Amniotic stem cell (primary cell): Measurements from ENCODE around the gene PEX5L.
A peak's percentile ranks its signal among the peaks of the same experiment; 100 is the strongest.
"Not testable (repeated sequence)": the region's sequence is repeated elsewhere in the genome, so short reads cannot be mapped to it uniquely, and the experiment has no call there.

Experiments used
- DNase-seq: peaks from one replicate; lab custom pipeline; 2025; lab: John Stamatoyannopoulos, UW

Gene PEX5L, protein sequence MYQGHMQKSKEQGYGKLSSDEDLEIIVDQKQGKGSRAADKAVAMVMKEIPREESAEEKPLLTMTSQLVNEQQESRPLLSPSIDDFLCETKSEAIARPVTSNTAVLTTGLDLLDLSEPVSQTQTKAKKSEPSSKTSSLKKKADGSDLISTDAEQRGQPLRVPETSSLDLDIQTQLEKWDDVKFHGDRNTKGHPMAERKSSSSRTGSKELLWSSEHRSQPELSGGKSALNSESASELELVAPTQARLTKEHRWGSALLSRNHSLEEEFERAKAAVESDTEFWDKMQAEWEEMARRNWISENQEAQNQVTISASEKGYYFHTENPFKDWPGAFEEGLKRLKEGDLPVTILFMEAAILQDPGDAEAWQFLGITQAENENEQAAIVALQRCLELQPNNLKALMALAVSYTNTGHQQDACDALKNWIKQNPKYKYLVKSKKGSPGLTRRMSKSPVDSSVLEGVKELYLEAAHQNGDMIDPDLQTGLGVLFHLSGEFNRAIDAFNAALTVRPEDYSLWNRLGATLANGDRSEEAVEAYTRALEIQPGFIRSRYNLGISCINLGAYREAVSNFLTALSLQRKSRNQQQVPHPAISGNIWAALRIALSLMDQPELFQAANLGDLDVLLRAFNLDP

DNA sequence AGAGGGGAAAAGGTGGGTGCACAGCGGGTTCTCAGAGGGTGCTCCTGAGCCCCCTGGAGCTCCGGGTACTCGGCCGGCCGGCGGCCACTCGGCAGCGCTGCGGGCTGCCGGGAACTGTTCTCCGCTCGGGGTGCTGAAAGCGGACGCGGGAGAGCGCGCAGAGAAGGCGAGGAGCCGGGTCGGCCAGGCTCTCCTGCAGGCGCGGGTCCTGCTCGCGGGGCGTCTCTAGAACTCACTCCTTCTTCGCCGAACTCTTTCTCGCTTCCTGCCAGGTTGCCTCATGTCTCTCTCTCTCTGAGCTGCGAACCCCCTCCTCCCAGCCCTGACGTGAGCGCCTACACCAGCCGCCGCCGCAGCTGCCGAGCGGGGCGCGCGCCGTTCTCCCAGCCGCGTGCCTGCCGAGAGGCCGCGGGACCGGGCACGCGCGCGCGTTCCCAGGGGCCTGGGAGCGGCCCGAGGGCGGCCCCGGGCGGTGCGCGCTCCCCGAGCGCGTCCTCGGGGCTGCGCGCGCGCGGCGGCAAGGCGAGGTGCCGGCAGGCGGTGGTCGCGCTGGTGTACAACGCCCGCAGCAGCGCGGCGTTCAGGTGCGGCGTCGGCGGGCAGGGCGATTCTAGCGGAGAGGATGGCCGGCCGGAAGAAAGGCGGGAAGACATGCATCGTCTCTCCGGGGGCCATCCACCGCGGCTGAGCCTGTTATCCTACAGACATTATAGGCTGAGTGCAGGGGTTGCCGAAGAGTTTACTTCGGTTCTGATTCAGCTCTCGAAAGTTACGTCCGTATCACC lies at the start of gene PEX5L:
Gene PEX5L (minus strand): TSS at position 267 of the 785 bp plus-strand sequence. CDS start 338 bp downstream, outside the sequence.
- peak; percentile 7 for DNase-seq

DNA sequence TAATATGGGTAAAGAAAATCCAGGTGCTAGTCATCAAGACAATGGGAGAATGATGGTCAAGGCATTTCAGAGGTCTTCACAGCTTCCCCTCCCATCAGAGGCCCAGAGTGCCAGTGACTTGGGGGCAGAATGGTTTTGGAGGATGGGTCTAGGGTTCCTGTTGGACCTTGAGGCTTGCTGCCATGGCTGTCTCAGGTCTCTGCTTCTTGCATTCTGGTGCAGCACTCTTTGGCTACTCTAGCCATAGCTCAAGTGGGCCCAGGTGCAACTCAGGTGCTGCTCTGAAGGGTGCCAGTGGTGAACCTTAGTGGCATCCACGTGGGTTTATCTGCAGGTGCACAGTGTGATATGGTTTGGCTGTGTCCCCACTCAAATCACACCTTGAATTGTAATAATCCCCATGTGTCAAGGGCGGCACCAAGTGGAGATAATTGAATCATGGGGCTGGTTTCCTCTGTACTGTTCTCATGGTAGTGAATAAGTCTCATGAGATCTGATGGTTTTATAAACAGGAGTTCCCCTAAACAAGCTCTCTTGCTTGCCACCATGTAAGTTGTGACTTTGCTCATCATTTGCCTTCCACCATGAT lies 48.5 kb upstream of the PEX5L start:
- DNase-seq: no peak

DNA sequence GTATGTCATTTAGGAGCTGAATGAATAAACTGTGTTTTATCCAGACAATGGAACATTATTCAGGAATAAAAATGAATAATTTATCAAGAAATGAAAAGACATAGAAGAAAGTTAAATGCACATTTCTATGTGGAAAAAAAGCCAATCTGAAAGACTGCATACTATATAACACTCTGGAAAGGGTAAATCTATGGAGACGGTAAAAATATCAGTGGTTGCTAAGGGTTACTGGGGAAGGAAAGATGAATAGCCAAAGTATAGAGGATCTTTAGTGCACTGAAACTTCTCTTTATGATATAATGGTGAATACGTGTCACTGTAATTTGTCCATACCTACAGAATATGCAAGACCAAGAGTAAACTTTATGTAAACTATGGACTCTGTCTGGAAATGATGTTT lies 46.0 kb upstream of the PEX5L start:
- DNase-seq: no peak

DNA sequence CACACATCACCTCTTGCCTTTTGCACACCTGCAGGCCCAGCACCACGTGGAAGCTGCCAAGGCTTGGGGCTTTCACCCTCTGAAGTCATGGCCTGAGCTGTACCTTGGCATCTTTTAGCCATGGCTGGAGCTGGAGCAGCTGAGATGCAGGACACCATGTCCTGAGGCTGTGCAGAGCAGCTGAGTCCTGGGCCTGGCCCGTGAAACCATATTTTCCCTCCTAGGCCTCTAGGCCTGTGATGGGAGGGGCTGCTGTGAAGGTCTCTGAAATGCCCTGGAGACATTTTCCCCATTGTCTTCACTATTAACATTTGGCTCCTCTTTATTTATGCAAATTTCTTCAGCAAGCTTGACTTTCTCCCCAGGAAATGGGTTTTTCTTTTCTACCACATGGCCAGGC lies 41.9 kb upstream of the PEX5L start:
- no peak for DNase-seq

DNA sequence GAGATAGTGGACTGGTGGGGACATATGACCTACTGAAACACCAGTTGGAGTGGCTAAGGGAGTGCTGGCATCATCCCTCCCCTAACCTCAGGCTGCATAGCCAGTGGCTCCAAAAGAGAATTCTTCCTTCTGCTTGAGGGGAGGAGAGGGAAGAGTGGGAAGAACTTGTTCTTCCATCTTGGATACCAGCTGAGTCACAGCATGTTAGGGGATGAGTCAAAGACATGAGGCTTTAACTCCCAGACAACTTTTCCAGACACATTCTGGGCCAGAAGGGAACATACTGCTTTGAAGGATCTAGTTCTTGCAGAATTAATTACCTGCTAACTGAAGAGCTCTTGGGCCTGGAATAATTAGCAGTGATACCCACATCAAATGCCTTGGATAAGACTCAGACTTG lies 36.8 kb upstream of the PEX5L start:
- no peak for DNase-seq

DNA sequence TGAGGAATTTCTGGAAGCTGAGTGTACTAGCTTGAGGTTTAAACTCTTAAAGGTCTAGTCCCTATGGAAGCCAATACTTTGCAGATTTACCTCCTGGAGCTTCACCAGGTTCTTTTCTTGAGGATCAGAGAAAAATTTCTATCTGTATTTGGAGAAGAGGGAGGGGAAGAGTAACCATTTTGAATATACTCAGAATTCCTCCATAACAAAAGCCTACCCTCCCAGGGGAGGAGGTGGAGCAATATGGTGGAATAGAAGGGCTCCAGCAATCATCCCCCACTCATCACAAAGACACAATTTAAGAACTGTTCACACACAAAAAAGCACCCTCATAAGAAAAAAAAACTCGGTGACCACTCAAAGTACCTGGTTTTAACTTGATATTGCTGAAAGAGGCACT lies 36.0 kb upstream of the PEX5L start:
- DNase-seq: no peak

DNA sequence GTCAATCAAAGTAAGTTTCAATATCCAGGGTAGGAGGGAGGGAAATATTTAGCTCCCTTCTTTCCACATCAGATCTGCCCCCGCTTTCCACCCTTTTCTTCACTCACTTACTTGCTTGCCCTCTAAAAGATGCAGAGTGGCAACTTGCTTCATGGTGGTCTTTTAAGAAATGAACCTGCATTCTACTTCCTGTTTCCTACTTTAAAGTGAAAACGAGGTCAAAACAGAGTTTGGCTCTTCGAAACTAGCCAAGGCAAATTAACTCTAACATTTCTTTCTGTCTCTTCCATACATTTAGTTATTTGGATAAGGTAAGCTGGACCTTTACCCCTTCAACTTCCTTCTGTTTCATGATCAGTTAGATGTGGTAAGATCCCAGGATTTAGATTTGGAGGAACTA lies 34.2 kb upstream of the PEX5L start:
- no peak for DNase-seq

DNA sequence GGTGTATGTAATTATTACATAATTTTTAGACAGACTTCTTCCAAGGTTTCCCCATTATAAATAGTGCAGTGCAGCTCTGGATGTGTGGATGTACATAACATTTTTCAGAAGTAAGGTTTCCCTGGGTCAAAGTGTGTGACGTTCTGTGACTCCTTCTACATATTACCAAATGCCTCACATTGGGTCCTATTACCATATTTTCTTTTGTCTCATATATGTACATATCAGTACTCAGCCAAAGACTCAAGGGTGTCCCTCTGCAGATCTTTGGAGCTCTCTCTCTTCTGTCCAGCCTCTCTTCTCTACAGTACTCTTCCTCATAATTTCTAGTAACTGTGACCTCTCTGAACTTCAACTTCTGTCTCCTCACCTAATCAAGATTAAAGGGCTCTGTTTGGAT lies 31.3 kb upstream of the PEX5L start:
- DNase-seq: no peak

DNA sequence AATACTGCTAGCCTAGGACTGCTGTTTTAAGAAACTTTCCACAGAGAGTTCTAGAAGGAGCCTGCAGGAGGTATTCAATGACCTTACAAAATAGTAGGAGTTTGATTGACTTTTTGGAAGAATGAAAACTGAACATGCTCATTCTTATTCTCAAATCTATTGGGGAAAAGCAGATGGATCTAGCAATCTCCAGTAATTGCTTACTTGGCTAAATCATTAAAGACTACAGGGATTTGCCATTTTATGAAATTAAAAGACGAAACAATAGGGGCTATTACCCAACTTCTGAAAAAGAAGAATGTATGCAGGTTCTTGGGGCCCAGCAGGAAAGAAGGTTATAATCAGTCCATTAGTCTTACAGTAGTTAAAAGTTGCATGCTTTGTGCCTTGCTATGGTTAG lies 29.9 kb upstream of the PEX5L start:
- no peak for DNase-seq

DNA sequence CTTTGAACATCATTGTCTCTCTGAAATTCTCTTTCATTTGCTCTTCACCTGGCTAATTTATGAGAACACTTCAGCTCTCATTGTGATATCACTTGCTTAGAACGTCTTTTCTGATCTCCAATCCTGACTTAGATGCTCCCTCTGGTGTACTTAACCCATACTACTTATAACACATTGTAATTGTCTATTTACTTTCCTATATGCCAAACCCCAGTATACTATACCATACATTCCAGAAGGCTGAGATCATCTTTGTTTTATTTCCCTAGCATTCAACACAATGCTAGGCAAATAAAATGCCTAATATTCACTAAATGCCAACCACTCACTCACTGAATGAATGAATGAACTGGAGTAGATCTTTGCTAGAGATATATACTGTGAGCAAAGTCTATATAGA lies 27.0 kb upstream of the PEX5L start:
- DNase-seq: no peak

DNA sequence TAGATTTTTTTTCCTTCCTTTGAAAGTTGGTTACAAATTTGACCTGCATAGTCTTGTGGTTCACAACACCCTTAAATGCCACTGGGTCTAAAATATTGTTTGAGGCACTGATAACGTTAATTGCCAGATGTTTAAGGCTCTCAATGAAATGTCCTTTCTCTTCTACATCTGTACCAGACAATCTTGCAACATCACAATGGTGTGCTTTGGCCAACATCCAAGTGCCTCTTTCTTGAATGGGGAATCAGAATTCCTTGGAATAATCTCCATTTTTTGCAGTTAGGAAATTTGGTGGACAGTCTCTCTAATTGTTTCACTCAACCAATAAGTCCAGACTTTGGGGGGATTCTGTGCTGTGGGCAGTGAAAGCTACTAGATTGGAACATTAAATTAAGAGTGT lies 26.0 kb upstream of the PEX5L start:
- DNase-seq: no peak

DNA sequence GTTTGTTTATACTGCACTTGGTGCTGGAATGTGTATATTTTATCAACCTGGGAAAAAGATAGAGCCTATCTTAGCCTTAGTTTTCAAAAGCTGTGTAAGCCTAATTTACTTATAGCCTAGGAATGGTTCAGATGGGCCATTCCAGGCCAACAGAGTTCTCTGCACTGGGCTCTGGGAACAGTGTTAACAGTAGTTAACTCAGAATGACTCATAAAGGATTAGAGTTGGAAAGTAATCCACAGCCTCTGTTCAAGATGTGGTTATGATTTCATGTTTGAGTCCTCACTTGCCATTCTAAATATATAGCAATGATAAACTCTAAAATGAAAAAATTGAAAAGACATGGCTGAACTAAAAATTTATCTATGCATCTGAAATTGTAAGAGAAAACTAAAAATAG lies 22.6 kb upstream of the PEX5L start:
- no peak for DNase-seq

DNA sequence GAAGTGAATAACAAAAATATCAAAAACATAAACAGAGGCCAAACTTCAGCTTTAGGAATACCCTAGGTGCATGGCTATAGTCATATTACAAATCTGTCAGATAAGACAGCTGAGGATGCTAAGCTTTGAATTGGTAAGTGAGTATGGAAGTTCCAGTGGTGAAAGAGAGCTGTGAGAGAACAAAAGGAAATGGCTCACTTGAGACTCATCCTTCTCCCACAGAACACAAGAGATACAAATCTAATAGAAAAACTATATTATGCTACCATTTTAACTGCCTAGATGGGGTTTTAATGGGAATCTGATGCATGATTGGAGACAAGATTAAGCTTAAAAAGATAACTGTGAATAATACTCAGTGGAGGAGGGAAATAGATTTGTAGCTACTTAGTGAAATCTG lies 21.5 kb upstream of the PEX5L start:
- DNase-seq: no peak

DNA sequence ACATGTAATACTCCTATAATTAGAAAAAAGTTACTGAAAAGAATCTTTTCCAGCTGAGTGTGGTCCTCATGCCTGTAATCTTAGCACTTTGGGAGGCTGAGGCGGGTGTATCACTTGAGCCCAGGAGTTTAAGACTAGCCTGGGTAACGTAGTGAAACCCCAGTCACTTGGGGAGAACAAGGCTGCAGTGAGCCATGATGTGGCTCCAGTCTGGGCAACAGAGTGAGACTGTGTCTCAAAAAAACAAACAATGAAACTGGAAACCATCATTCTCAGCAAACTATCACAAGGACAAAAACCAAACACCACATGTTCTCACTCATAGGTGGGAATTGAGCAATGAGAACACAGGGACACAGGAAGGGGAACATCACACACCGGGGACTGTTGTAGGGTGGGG lies 18.9 kb upstream of the PEX5L start:
- not testable (repeated sequence) for DNase-seq

DNA sequence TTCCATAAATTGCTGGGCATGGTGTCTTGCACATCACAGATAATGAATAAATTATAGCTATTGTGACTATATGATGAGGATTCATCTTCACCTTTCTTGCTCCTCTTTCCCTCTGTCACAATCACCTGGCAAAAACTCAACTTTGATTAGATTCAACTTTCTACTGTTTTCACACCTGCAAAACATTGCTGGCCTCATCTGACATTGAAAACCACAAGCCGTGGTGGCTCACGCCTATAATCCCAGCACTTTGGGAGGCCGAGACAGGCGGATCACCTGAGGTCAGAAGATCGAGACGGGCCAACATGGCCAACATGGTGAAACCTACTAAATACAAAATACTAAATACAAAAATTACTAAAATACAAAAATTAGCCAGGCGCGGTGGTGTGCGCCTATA lies 12.7 kb upstream of the PEX5L start:
- no peak for DNase-seq

DNA sequence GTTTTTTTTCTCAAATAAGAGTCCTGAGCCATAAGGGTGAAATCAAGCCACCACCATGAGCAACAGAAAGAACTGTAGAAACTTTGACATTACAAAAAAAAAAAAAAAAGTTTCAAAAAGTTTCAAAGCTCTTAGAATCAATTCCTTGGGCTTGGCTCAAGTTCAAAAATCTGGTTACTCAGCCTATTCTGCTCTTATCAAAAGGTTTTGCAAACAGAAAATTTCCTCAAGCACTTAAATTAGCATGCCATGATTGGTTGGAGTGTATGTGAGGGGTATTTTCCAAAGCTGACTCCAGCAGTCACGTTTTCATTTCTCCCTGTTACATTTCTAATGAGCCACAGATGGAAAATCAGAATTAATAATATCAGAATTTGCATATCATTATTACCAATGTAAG lies 12.1 kb upstream of the PEX5L start:
- DNase-seq: no peak

DNA sequence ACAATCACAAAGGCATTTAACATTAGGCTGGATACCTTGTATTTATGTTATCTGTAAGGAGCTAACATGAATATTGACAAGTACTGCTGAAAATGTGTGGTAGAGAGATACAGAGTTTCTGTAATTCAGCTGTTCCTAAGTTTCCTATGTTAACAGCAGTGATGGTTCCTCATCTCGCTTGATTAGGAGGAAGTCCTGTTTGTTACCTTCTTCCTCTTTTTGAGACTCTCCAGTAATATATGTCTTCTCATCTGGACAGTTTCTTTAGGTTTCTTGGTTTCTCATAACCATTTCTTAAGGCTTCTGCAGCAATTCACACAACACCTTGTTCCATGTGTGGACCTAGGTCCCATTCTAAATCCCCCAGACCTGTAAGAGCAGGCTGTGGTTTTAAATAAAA lies 11.4 kb upstream of the PEX5L start:
- no peak for DNase-seq

DNA sequence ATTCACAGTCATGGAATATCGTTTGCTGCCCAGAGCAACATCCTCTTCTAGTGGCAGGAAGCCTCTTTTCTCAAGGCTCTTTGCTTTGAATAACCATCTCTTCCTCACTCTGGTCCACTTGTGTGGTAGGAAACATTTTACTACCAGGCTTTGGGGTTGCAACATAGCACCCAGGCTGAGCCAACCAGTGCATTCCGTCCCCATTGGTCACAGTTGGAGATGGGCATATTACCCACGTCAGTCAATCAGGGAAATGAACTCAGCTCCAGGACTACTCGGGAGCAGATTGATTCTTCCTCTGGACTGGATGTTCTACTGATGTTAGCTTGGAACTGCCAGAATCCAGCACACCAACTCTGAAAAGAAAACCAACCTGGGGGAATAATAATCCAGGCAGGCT lies 4.2 kb upstream of the PEX5L start:
- no peak for DNase-seq

DNA sequence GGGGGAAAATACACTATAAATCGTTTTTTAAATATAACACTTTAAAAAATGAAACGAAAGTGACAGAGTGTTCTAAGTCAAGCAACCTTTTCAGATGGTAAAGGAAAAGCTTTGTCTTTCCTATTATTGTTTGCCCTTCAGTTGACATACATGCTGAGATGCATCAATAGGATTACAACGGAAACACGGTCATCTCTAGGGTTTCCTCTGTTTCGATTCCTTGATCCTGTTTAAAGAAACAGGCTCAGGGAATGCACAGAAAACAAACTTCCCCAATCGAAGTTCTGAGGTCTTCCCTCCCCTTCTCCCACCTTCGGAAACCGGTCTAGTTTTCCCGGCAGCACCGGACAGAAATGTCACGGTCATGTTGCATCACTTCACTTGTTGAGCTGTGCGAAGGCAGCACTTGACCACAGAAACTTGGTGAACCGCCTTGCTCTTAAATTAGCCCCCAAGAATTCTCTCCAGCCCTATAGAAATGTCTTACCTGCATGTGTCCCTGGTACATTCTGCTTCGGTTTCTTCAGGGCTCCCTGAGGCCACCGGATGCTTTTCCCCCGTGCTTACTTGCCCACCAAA lies 556 bp downstream of the PEX5L start:
- DNase-seq: no peak

DNA sequence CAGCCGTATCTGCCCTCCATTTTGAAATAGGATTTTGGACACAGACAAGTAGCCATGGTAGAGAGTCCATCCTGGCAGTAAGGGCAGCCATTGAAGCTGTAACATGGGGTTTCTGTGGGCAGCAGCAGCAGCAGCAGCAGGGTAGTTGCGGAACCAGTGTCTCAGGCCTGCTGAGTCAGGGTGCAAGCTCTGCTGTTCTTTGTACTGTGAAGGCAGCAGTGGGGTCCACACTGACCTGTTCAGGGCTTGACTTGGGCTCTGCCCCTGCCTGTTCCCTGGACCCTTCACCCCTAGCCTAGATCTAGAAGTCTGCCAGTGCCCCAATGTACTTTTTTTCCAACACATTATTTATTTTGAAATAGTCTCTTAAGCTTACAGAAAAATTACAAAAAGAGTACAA lies 9.7 kb downstream of the PEX5L start:
- DNase-seq: no peak

DNA sequence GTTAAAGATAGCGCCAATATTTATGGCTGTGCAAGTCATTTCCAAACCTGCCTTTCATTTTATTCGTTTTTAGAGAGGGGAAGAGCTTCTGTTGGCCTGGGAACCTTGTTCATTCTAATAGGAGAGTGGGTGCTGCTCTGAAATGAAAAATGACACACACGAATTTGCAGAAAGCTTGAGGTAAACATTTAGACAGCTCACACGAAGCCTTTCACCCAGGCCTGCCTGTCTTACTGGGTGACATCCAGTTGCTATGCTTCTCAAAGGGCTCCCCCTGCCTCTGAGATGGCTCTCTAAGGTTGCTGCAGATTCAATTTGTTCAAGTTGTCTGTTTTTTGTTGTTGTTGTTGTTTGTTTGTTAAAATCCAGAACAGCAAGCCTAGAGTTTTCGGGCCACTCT lies 18.2 kb downstream of the PEX5L start:
- DNase-seq: no peak

DNA sequence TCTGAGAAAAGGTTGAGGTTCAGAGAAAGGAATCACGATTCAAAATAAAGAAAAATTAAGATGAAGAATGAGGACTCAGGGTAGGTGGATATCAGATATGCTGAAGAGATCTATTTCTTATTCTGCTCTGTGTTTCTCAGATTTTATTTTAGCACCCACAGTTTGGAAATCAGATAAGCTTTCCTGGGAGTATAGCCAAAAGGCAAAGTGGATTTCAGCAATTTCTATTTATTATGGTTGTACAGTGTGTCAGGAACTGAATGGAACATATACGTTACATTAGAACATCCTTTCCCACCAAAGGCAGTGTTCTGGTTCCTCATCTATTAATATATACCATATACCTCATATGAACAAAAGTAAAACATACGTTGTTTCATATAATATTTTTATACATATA lies 18.9 kb downstream of the PEX5L start:
- DNase-seq: no peak
